ENCODE results near the gene EHD4. TPM values are rescaled to one million over a fixed set of nuclear protein-coding genes. Genes with fewer than 3 reads are reported as not detected.

EHD4 gene
- total RNA-seq, 1 donor from 2014 or later, result 42.2 TPM

DNA sequence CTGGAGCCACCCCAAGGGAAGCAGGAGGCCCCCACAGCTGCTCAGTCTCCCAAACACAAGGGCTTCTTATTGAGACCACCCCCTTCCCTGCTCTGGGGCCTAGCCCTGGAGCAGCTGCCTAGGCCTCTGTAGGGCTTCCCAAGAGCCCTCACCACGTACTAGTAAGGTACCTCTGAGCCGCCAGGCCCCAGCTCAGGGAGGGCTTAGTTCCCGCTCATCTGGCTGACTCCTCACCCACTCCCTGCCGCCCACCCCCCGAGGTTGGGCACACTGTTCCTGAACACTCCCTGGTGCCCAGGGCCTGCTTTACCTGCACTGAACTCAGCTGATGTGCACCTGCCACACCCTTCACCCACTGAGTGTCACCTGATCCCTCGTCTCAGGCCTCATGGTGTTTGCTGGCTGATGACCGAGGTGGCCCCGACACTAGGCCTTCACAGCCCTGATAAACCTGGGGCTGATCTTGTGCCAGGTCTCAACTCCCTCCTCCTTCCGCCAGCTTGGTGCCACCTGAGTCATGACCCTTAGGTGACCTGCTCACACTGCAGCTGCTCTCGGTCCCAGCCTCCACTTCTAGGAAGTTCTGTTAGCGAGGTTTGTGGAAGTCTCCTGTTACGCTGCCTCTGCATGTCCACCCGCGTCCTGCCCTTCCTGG lies 60.5 kb downstream of the EHD4 start:
- peak; percentile 73 for DNase-seq (ENCODE audit: low spot score)
- intact Hi-C loops (cut with DNase I), result loop anchor here (5.0 kb wide), 1 partner anchor 35 kb away; no protein-coding TSS in a partner anchor

DNA sequence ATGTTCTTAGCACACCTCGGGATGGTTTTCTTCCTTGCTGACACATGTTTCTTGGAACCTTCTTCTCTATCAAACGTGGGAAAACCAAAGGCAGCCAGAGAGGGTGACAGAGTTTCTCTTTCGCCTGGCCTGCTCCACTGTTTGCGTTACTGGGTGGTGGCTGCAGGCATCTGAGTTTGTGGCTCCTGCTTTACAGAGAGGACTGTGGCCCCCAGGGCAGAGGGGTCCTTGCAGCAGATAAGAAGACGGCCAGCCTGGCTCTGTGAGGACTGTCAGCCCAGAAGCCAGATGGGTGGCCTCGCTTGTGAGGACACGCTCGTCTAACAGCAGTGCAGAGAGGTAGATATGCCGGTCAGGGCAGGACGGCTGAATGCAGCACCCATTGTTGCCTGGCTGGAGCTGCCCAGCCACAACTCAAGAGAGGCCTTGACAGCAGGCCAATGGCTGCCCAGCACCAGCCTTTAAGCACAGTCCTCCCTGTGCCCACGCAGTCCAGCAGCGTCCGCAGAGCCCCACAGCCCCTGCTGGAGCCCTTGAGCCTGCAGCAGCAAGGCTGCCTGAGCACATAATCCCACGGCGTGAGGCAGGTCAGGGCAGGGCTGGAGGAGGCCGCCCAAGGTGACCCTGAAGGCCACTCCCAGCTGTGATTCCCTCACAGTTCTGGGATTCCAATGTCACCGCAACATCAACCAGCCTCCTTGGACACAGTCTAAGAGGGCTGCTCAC lies 63.5 kb downstream of the EHD4 start:
- intact Hi-C loops (cut with DNase I), result no loop called here
- peak; percentile 54 for DNase-seq (ENCODE audit: low spot score)

DNA sequence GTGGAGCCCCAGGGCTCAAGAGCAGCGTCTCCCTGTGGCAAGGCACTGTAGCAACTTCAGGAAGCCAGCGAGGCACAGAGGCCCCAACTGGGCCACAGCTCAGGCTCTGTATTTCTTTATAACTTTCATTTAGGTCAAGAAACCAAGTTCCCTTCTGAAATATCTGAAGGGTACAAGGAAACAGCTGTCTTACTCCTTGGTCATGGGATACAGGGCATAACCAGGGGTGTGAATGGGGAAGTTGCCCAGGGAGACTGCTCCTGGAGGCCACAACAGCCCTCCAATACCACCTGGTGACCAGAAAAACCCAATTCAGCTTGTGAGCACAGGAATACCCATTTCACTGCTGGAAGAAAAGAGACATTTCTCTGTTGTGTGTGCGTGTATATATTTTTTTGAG lies 65.2 kb downstream of the EHD4 start:
- no peak for DNase-seq (ENCODE audit: low spot score)
- intact Hi-C loops (cut with DNase I), result no loop called here

DNA sequence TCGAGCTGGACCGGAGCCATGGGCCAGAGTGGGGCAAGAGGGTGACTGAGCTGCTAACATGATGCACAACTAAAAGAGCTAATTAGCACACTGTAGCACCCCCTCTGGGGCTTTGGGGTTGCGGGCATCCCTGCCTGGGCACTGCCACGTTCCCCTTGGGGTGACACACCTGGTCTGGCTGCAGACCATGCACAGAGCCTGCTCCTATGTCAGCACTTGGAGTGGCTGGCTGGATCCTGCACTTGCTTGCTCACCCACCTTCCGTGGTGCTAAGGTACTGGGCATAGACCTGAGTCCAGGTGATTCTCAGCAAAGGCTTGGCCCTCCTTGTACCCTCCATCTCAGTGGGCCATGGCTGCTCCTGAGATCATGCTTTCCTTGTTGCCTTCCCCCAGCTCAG lies 65.7 kb downstream of the EHD4 start:
- peak; percentile 59 for DNase-seq (ENCODE audit: low spot score)
- intact Hi-C loops (cut with DNase I), result no loop called here

DNA sequence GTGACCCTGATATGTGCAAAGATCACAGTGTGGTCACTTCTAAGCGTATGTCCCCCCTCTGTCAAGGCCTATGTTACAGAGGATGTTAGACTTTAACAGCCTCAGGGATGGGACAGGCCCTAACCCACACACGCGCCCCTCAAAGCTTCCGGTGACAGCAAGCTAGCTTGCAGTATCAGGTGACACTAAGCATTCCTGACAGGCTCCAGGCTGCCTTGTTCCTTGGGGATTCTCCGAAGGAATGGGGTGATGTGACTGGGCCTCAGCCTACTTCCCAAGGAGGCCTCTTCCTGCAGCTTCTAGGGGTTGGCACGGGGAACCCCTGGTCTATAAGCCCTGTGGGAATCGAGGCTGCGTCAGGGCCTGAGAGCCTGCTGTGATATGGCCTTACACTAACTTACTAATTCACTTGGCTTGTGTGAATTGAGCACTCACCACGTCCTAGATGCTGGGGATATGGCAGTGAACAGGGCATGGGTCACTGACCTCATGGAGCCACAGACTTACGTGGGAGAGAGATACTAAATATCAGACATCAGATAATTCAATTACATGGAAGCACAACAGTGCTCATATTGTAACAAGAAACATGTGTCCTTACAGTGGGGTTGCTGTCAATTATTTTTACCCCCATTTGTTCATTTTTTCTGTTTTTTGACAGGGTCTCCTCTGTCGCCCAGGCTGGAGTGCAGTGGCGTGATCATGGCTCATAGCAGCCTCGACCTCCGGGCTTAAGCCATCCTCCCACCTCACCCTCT lies 67.1 kb downstream of the EHD4 start:
- intact Hi-C loops (cut with DNase I), result no loop called here
- DNase-seq (ENCODE audit: low spot score), result peak; percentile 71

DNA sequence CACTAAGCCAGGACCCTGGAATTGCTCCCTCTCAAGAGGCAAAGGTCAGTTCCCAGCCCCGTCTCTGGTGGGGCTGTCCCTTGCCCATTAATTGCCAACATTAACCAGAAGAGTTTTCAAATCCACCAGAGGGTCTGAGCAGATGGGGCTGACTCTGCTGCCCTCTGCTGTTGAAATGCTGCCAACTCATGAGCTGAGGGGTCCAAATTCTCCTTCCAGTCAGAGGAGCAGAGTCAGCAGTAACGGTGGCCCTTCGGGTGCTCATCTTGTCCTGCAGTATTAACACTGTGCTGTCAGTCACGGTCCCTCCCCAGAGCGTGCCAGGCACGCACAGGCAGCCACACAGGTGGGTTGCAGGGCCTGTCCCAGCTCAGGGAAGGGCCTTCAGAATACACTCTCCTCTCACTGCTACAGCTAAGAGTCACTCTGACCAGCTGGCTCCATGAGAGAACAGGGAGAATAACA lies 67.8 kb downstream of the EHD4 start:
- intact Hi-C loops (cut with DNase I), result no loop called here

DNA sequence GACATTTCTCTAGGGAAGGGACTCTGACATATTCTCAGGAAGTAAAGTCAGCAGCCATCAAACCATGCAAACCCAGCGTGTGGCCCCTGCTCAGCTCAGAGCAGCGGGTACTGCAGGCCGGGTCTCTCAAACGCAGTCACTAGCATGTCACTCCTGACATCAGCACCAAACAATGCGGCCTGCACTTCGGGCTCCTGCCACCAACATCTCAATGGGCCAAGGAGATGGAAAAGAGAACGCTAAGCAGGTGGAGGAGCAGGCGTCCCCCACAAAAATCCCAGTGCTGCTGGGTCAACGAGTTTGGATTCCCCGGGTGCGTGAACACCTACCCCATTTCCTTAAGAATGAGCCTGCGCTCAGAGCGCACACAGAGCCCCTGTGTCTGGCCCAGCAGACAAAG lies 68.6 kb downstream of the EHD4 start:
- intact Hi-C loops (cut with DNase I), result no loop called here
- no peak for DNase-seq (ENCODE audit: low spot score)

More for the DNA sequence above, 67.8 kb downstream of the EHD4 start:
- DNase-seq (ENCODE audit: low spot score), result no peak

DNA sequence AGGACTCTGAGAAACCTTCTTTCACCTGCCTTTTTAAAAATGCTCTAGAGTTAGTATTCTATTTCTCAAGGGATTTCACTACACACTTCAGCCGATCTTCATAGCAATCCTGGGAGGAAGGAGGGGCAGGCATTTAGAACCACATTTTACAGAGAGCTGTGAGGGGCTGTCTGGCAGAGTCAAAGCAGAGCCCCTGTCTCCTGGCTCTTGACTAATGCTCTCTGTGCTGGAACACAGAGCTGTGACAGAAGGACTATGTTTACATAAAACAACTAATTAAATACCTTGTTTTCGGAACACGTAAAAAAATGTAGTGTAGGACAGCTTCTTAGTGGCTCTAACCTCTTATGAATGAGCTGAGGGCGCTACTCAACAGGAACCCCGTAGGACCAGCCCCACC lies 70.9 kb downstream of the EHD4 start:
- no peak for DNase-seq (ENCODE audit: low spot score)
- intact Hi-C loops (cut with DNase I), result no loop called here

DNA sequence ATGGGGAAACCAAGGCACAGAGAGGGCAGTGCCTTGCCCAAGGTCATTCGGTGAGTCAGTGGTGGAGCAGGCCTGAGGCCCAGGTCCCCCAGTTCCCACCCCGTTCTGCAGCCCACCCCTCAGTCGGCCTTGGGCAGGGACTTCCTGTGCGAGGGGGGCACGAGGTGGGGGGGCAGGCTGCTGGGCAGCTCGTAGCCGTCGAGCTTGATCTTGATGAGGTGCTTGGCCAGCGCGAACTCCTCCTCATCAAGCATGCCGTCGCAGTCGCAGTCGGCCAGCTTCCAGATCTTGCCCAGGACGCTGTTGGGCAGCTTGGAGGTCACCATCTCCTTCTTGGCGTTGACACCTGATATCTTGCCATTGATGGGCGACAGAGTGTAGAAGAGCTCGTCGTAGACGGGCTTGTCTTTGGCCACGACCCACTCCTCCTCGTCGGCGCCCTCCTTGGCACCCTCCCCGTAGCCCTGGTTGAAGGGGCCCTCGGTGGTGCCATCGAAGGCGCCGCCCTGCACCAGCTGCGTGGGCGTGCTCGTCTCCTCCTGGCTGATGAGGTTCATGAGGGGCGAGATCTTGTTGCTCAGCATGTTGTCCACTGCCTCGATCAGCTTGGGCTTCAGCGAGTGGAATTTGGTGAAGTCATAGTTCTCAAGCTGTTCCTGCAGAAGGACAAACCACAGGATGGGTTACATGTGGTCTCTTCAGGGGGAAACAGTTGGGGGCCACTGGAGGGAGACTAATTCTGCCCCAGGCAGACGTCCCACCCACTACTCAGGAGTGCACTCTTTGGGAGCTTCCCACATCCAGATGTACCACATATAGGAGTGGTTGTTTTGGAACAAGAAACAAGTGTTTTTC lies 71.6 kb downstream of the EHD4 start:
- no peak for DNase-seq (ENCODE audit: low spot score)
- intact Hi-C loops (cut with DNase I), result no loop called here

DNA sequence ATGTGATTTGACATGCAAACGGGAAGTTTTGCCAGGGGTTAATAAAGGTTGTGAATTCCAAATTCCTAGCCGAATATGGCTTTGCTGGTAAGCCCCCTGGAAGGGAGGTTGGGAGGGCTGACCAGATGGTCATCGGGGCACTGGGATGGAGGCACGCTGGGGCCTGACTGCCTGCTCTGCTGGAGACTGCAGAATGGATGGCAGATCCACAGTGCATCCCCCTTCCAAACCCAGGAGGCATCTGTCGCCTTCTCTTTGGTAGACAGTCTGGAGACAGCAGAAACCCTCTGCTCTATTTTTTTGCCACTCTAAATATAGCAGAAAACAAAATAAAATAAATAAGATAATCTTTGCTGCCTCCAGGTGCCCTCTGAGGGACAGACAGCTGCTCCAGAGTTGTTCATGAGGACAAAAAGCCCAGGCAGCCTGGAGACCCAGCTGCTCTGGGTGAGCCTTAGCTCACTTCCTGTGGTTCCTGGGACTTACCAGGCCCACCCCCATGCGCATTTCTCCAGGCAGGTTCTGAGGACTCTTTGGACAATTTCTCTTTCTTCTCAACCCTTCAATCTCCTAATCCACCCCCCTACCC lies 72.4 kb downstream of the EHD4 start:
- no peak for DNase-seq (ENCODE audit: low spot score)

DNA sequence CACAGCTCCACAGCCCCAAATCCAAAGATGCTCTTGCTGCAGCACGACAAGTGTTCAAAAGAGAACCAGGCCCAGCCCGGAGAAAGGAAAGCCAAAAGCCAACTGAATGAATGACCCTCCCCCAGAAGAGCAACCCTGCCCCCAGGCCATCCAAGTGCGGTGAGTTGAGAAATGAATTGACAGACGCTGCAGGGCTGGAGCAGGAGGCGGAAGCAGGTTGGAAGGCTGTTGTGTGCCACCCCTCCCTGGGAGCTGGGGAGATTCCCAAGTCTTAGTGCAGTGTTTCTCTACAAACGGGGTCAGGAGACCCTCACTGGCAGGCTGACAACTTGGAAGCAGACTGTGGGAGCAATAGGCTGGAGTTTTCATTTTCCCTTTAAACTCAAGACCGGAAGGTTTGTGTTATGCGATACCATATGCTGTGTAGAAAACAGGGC lies 75.0 kb downstream of the EHD4 start:
- intact Hi-C loops (cut with DNase I), result loop anchor here (10.0 kb wide), 1 partner anchor 157 kb away; no protein-coding TSS in a partner anchor
- no peak for DNase-seq (ENCODE audit: low spot score)

More for the DNA sequence above, 72.4 kb downstream of the EHD4 start:
- intact Hi-C loops (cut with DNase I), result loop anchor here (10.0 kb wide), 1 partner anchor 155 kb away; no protein-coding TSS in a partner anchor

DNA sequence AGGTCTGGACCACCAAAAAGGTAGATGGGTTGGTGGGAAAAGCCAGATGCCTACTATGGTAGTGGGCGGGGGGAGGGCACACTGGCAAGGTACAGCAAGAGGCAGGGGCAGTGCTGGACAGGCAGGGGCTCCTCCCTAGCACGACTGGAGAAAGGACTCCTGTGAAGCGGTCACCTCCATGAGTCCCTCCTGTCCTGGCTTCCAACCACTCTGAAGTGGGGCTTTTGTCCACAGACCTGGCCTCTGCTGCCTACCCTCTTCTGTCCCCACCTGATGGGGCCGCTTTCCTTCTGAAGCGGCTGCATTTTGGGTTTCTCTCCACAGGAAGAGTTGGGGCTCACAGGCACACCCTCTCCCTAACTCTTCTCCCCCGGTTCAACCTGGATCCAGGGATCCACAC lies 75.8 kb downstream of the EHD4 start:
- DNase-seq (ENCODE audit: low spot score), result no peak
- intact Hi-C loops (cut with DNase I), result loop anchor here (10.0 kb wide), 1 partner anchor 158 kb away; no protein-coding TSS in a partner anchor

DNA sequence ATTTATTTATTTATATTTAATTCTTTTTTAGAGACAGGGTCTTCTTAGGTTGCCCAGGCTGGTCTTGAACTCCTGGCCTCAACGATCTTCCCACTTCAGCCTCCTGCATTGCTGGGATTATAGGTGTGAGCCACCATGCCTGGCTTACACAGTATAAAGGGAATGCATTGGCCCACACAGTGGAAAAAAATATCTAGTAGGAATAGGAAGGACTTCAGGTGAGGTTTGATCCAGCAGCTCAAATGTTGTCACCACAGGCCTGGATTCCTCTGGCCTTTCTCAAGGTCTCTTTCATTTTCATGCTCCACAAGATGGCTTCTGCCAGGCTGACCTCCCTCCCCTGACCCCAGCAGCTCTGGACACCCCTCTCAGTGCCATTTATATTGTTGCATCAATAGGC lies 76.4 kb downstream of the EHD4 start:
- intact Hi-C loops (cut with DNase I), result loop anchor here (10.0 kb wide), 1 partner anchor 159 kb away; no protein-coding TSS in a partner anchor
- no peak for DNase-seq (ENCODE audit: low spot score)

DNA sequence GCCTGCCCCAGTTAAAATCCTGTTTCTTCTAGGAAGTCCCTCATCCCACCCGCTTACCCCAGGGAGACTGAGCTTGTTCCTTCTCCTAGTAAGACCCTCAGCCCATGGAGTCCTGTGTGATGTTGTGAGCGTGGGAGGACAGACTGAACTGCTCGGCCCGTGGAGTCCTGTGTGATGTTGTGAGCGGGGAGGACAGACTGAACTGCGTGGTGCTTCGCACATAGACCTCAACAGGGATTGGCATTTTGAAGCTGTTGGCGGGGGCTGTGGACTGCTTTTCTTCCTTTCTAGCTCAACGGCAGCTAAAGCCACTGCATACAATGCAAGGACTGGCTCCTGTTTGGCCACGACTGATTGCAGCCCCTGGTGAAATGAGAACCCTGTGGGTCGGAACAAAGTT lies 76.9 kb downstream of the EHD4 start:
- intact Hi-C loops (cut with DNase I), result loop anchor here (10.0 kb wide), 1 partner anchor 159 kb away; no protein-coding TSS in a partner anchor
- DNase-seq (ENCODE audit: low spot score), result no peak

DNA sequence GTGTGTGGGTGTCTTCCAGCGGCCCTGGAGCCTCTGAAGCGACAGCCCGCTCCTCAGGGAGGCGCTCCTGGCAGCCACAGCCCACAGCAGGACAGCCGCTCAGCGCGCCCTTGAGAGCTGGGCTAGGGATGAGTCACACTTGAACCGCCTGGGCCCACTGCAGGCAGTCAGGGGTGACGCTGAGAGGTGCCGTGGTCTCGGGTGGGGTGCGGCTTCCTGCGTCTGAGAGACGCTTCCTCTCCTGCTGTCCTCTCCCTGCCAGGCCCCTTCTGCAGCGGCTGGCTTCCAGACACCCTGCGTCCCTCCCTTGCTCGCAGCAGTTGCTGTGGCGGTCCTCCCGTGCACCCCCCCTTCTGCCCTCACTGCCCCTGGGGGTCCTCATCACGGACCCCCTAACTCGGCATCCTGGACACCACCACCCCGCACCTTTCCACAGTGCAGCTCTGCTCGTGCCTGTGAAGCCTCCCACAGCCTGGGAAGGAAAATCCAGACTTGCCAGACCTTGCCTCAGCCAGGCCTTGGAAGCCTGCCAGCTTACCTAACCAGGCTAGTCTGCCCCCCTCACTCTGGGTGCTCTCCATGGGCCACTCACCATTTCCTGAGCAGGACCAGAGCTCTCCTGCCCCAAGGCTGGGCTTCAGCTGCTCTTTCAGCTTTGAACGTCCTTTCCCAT lies 77.4 kb downstream of the EHD4 start:
- DNase-seq (ENCODE audit: low spot score), result peak; percentile 87
- intact Hi-C loops (cut with DNase I), result loop anchor here (5.0 to 10.0 kb wide), 2 partner anchors 68 to 160 kb away; partner anchors contain the start of gene JMJD7

DNA sequence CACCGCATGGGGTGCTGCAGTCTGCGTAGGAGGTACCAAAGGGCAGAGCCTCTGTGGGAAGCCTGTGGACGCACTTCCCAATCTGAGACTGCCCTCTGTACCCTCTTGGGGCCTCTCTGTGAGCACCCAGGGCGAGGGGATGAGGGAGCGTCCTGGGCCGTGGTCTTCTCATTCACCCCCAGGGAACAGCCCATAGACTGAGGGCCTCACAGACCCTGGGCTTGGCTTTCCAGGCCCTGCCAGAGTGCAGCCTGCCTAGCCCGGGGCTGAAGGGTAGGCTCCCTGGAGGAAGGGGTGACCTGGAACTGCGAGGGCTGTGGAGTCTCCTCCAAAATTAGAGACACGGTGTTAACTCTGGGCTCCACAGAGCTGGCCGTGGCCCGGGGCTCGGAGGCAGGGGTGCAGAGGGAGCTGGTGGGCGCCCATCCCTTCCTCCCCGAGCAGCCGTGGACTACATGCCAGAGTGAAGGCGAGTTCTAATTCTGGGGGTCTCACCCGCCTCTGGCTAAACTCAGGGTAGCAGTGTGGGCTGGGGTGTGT lies 78.0 kb downstream of the EHD4 start:
- intact Hi-C loops (cut with DNase I), result loop anchor here (5.0 to 10.0 kb wide), 2 partner anchors 67 to 160 kb away; partner anchors contain the start of gene JMJD7
- DNase-seq (ENCODE audit: low spot score), result no peak

DNA sequence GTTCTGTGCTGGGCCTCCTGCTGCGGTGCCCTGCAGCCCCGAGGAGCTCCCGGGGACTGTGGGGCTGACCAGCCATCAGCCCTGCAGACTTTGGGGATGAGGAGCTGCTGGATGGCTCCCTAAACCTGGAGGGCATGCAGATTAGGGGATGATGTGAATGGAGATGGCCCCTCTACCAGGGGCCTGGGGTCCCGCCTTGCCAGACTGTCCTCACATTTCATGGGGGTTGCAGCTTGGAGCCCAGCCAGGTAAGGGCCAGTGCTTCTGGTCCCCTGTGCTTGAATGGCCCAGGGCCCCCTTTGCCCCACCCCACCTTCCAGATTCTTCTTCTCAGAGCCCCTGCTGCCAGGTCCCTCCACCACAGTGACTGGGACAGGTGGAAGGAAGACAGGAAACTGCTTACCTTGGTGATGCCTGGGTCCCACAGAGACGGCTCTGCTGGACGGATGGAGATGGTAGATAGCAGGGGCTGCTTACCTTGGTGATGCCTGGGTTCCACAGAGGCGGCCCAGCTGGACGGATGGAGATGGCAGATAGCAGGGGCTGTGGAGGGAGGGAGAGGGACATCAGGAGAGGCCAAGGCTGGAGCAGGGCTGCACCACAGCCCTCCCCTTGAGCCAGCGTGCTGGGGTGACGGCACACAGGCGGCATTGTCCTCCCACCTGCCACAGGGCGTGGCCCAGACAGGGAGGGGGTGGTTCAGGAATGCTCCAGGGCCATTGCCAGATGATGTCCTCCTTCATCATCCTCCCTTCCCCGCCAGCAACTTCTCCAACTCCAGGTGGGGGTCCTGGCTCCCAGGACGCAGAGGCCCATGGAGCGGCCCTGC lies 78.7 kb downstream of the EHD4 start, which contains the start of gene SPTBN5:
SPTBN5 (minus strand) TSS at position 632 of the 829 bp plus-strand sequence; CDS start at position 76, 556 bp downstream.
- intact Hi-C loops (cut with DNase I), result loop anchor here (2.0 to 10.0 kb wide), 3 partner anchors 66 to 161 kb away; partner anchors contain the start of genes JMJD7 and MAPKBP1
- no peak for DNase-seq (ENCODE audit: low spot score)

All from cardiac septum (tissue), 1 donor.